Astrocyte (in vitro differentiated cells and primary cell): Measurements from ENCODE around the gene AGL. TPM values are rescaled to one million over a fixed set of nuclear protein-coding genes. Genes with fewer than 3 reads are reported as not detected.
"Not testable (repeated sequence)": the region's sequence is repeated elsewhere in the genome, so short reads cannot be mapped to it uniquely, and the experiment has no call there.

Experiments used
- DNase-seq: peaks from one replicate; pipeline ENCODE4 v3.0.0-alpha.2; 2010; ENCODE audit warnings: low read depth
- FAIRE-seq: peaks from 2 replicates; lab custom pipeline; 2011; peaks lifted over from hg19 to GRCh38; lab: Jason Lieb, UNC
- H2AFZ ChIP-seq: 2 replicates; pipeline ENCODE4 v1.6.0; 2012; ENCODE audit warnings: low read depth, low read length, inconsistent platforms
- H3K27ac ChIP-seq: 2 replicates; pipeline ENCODE4 v1.5.1; 2011; ENCODE audit warnings: low read depth, low read length, inconsistent platforms
- H3K27me3 ChIP-seq: 2 replicates; pipeline ENCODE4 v1.6.0; 2011; ENCODE audit warnings: low read length, inconsistent platforms; ENCODE audit not compliant: insufficient read depth
- H3K36me3 ChIP-seq: 2 replicates; pipeline ENCODE4 v1.5.1; 2011; ENCODE audit warnings: low read length, inconsistent platforms; ENCODE audit not compliant: insufficient read depth
- H3K4me1 ChIP-seq: 2 replicates; pipeline ENCODE4 v1.5.1; 2011; ENCODE audit warnings: low read length, inconsistent platforms; ENCODE audit not compliant: insufficient read depth
- H3K4me2 ChIP-seq: 2 replicates; pipeline ENCODE4 v1.6.0; 2012; ENCODE audit warnings: low read length, inconsistent platforms
- H3K4me3 ChIP-seq: 2 replicates; pipeline ENCODE4 v1.5.1; 2011; ENCODE audit warnings: low read depth, mild to moderate bottlenecking, low read length, inconsistent platforms; ENCODE audit not compliant: insufficient read depth
- H3K79me2 ChIP-seq: 2 replicates; pipeline ENCODE4 v1.6.0; 2012; ENCODE audit warnings: mild to moderate bottlenecking, low read length, inconsistent platforms; ENCODE audit not compliant: insufficient read depth
- H3K9ac ChIP-seq: 2 replicates; pipeline ENCODE4 v1.6.0; 2012; ENCODE audit warnings: mild to moderate bottlenecking, low read length, inconsistent platforms
- H3K9me3 ChIP-seq: 2 replicates; pipeline ENCODE4 v1.5.1; 2012; ENCODE audit warnings: low read depth, mild to moderate bottlenecking, low read length, inconsistent platforms; ENCODE audit not compliant: insufficient read depth
- H4K20me1 ChIP-seq: 2 replicates; pipeline ENCODE4 v1.6.0; 2012; ENCODE audit warnings: low read length, inconsistent platforms; ENCODE audit not compliant: insufficient read depth
- H3K27ac Mint-ChIP-seq: one replicate; pipeline ENCODE4 v1.8.0; 2021; ENCODE audit warnings: mild to moderate bottlenecking, mixed read lengths; ENCODE audit not compliant: unreplicated experiment
- H3K27me3 Mint-ChIP-seq: one replicate; pipeline ENCODE4 v1.8.0; 2021; ENCODE audit warnings: low read depth, mixed read lengths; ENCODE audit not compliant: unreplicated experiment
- H3K36me3 Mint-ChIP-seq: one replicate; pipeline ENCODE4 v1.8.0; 2021; ENCODE audit warnings: low read depth, mixed read lengths; ENCODE audit not compliant: unreplicated experiment
- H3K4me1 Mint-ChIP-seq: one replicate; pipeline ENCODE4 v1.8.0; 2021; ENCODE audit warnings: low read depth, mixed read lengths; ENCODE audit not compliant: unreplicated experiment
- H3K4me3 Mint-ChIP-seq: one replicate; pipeline ENCODE4 v1.8.0; 2021; ENCODE audit warnings: mild to moderate bottlenecking, moderate library complexity, mixed read lengths; ENCODE audit not compliant: unreplicated experiment
- H3K9me3 Mint-ChIP-seq: one replicate; pipeline ENCODE4 v1.8.0; 2021; ENCODE audit warnings: mild to moderate bottlenecking, mixed read lengths; ENCODE audit not compliant: unreplicated experiment
- CTCF ChIP-seq: IDR thresholded peaks from 2 replicates; pipeline ENCODE4 v1.5.1; 2011; ENCODE audit warnings: low read depth, mild to moderate bottlenecking, inconsistent platforms, low read length, moderate library complexity; ENCODE audit not compliant: insufficient read depth
- EZH2 ChIP-seq: IDR thresholded peaks from 2 replicates; pipeline ENCODE4 v1.6.1; 2012; ENCODE audit warnings: mild to moderate bottlenecking, low read length, inconsistent platforms; ENCODE audit not compliant: insufficient read depth
- total RNA-seq: library from RNA; stranded (reverse); gene quantifications from 2 replicates; pipeline ENCODE4 v1.2.1, GENCODE V29; 2021

AGL gene
- total RNA-seq, 1 donor from 2014 or later: 11.7 TPM

- peak overlapping the region; percentile 3 for H2AFZ ChIP-seq
- H3K9ac ChIP-seq: no peak overlapping the region
- no peak overlapping the region for H3K27ac Mint-ChIP-seq
- no peaks in the 10 kb centered on the region for H3K9me3 ChIP-seq
- peak; percentile 1 for DNase-seq
- no peaks in the 10 kb centered on the region for H3K9me3 Mint-ChIP-seq
- H3K4me3 ChIP-seq: no peak overlapping the region
- H3K79me2 ChIP-seq: no peaks in the 10 kb centered on the region
- TF ChIP-seq CTCF (no peak), EZH2 (no peak)
- H3K36me3 ChIP-seq: peaks cover 4% of the 10 kb centered on the region
- H3K36me3 Mint-ChIP-seq: no peaks in the 10 kb centered on the region
- H3K4me2 ChIP-seq: peak overlapping the region; percentile 30
- H3K27ac ChIP-seq: no peak overlapping the region
- H3K4me1 Mint-ChIP-seq: no peaks in the 10 kb centered on the region
- H3K4me1 ChIP-seq: no peaks in the 10 kb centered on the region
- no peak for FAIRE-seq
- H3K27me3 Mint-ChIP-seq: no peaks in the 10 kb centered on the region
- H4K20me1 ChIP-seq: no peaks in the 10 kb centered on the region
- no peak overlapping the region for H3K4me3 Mint-ChIP-seq
- no peaks in the 10 kb centered on the region for H3K27me3 ChIP-seq
Observed at GRCh38 chr1:99886841-99887240, 36.7 kb downstream of the AGL start.

- FAIRE-seq (no peak), DNase-seq (no peak)
- TF ChIP-seq CTCF: no peak
- TF ChIP-seq EZH2: no peak
- Mint-ChIP-seq H3K36me3 (no peaks in the 10 kb centered on the region), H3K4me1 (no peaks in the 10 kb centered on the region), H3K4me3 (no peak overlapping the region), H3K9me3 (no peaks in the 10 kb centered on the region), H3K27me3 (no peaks in the 10 kb centered on the region), H3K27ac (no peak overlapping the region)
- Histone ChIP-seq H3K79me2 (no peaks in the 10 kb centered on the region), H4K20me1 (no peaks in the 10 kb centered on the region), H3K4me1 (no peaks in the 10 kb centered on the region), H3K27ac (no peak overlapping the region), H3K36me3 (peaks cover 4% of the 10 kb centered on the region), H3K27me3 (no peaks in the 10 kb centered on the region), H3K9ac (no peak overlapping the region), H2AFZ (no peak overlapping the region), H3K4me2 (no peak overlapping the region), H3K9me3 (no peaks in the 10 kb centered on the region), H3K4me3 (no peak overlapping the region)
Observed at GRCh38 chr1:99887890-99888289, 37.7 kb downstream of the AGL start.

GRCh38 chr1:99891997-99892396 lies 41.8 kb downstream of the AGL start:
- DNase-seq: no peak
- H3K4me3 ChIP-seq: no peak overlapping the region
- H3K79me2 ChIP-seq: no peaks in the 10 kb centered on the region
- H3K9me3 ChIP-seq: no peaks in the 10 kb centered on the region
- Mint-ChIP-seq H3K4me1 (no peaks in the 10 kb centered on the region), H3K27me3 (no peaks in the 10 kb centered on the region), H3K4me3 (no peak overlapping the region), H3K9me3 (no peaks in the 10 kb centered on the region), H3K36me3 (no peaks in the 10 kb centered on the region), H3K27ac (no peak overlapping the region)
- H3K36me3 ChIP-seq: no peaks in the 10 kb centered on the region
- H4K20me1 ChIP-seq: no peaks in the 10 kb centered on the region
- no peak overlapping the region for H2AFZ ChIP-seq
- H3K27ac ChIP-seq: no peak overlapping the region
- no peak overlapping the region for H3K9ac ChIP-seq
- no peak for FAIRE-seq
- no peaks in the 10 kb centered on the region for H3K4me1 ChIP-seq
- no peak for TF ChIP-seq EZH2
- no peak for TF ChIP-seq CTCF
- H3K4me2 ChIP-seq: no peak overlapping the region
- H3K27me3 ChIP-seq: no peaks in the 10 kb centered on the region

GRCh38 chr1:99903278-99903677 lies 53.1 kb downstream of the AGL start:
- not testable (repeated sequence) for H3K27ac ChIP-seq, H3K27me3 Mint-ChIP-seq, H2AFZ ChIP-seq, H3K79me2 ChIP-seq, H3K4me2 ChIP-seq, FAIRE-seq, H3K36me3 Mint-ChIP-seq, H3K4me1 ChIP-seq, H3K36me3 ChIP-seq, H3K27me3 ChIP-seq, H3K9me3 ChIP-seq, H3K4me1 Mint-ChIP-seq, H3K9me3 Mint-ChIP-seq, H3K4me3 ChIP-seq, H4K20me1 ChIP-seq, H3K27ac Mint-ChIP-seq, H3K4me3 Mint-ChIP-seq, H3K9ac ChIP-seq, DNase-seq
